ENCODE data around the gene KIF5C. TPM values are rescaled to one million over a fixed set of nuclear protein-coding genes. Genes with fewer than 3 reads are reported as not detected.

Gene KIF5C
- total and polyA plus RNA-seq, 2 donors (not counting 1 experiment from before 2014, with no cell fraction given): 1.9 to 6.1 TPM

GRCh38 chr2:149062531-149062930 lies 187.5 kb downstream of the KIF5C start:
- Histone ChIP-seq H3K36me3 (replicated peaks in 1 of 2; ENCODE audit: control extremely low read depth in 1 of 2, control insufficient read depth in 1 of 2, extremely low read depth in 1 of 2, insufficient read depth in 2 of 2, low read length in 1 of 2) (no peaks in the 10 kb centered on the region), H2AFZ (ENCODE audit: insufficient read depth, low read depth, low read length, poor library complexity, severe bottlenecking) (no peak overlapping the region), H3K4me1 (ENCODE audit: control insufficient read depth in 2 of 2, insufficient read depth in 2 of 2, low read length in 2 of 2) (no peaks in the 10 kb centered on the region), H3K79me2 (ENCODE audit: control insufficient read depth, insufficient read depth, low read length) (no peaks in the 10 kb centered on the region), H3K9ac (ENCODE audit: low read length) (no peak overlapping the region), H3K4me2 (replicated peaks; ENCODE audit: low read depth, low read length, poor library complexity, severe bottlenecking) (no peak overlapping the region), H4K20me1 (ENCODE audit: control insufficient read depth, insufficient read depth, low read length, poor library complexity, severe bottlenecking) (no peaks in the 10 kb centered on the region), H3K27me3 (replicated peaks in 1 of 4; ENCODE audit: control extremely low read depth in 1 of 4, control insufficient read depth in 3 of 4, insufficient read depth in 4 of 4, low read length in 3 of 4) (peaks cover 0 to 2% (median 0%) of the 10 kb centered on the region in 4 experiments), H3K27ac (ENCODE audit: low read length in 2 of 2) (no peak overlapping the region), H3K4me3 (ENCODE audit: control extremely low read depth in 1 of 5, extremely low read depth in 1 of 5, insufficient read depth in 1 of 5, low read depth in 2 of 5, low read length in 4 of 5) (no peak overlapping the region), H3K9me3 (ENCODE audit: control extremely low read depth in 1 of 3, control insufficient read depth in 2 of 3, insufficient read depth in 1 of 3, low read length in 2 of 3) (no peaks in the 10 kb centered on the region)
- no peak overlapping the region for H3K27ac Mint-ChIP-seq
- no peak for DNase-seq
- no peaks in the 10 kb centered on the region for H3K4me1 Mint-ChIP-seq
- ATAC-seq (ENCODE audit: low read depth): no peak
- no peaks in the 10 kb centered on the region for H3K27me3 Mint-ChIP-seq
- ChIA-PET POLR2A (no interaction called here), CTCF (no interaction called here)
- no peak overlapping the region for H3K4me3 Mint-ChIP-seq
- TF ChIP-seq CTCF (IDR thresholded peaks at IDR 0.05) (no peak), EZH2 (IDR thresholded peaks at IDR 0.05; ENCODE audit: borderline replicate concordance, insufficient read depth, low read depth, low read length, poor library complexity, severe bottlenecking) (no peak)
- WGBS (ENCODE audit: insufficient coverage): 67% methylated on average over 1 of the region's 3 CpGs
- H3K9me3 Mint-ChIP-seq (ENCODE audit: insufficient read depth): no peaks in the 10 kb centered on the region
- intact Hi-C loops (cut with micrococcal nuclease): no loop called here

GRCh38 chr2:149063177-149063576 lies 188.2 kb downstream of the KIF5C start:
- no peaks in the 10 kb centered on the region for H3K4me1 ChIP-seq (ENCODE audit: control insufficient read depth in 2 of 2, insufficient read depth in 2 of 2, low read length in 2 of 2)
- no CpG with 5 or more reads among the region's 4 CpGs for WGBS (ENCODE audit: insufficient coverage)
- H3K9ac ChIP-seq (ENCODE audit: low read length): no peak overlapping the region
- H2AFZ ChIP-seq (ENCODE audit: insufficient read depth, low read depth, low read length, poor library complexity, severe bottlenecking): no peak overlapping the region
- intact Hi-C loops (cut with micrococcal nuclease): no loop called here
- no peak overlapping the region for H3K27ac ChIP-seq (ENCODE audit: low read length in 2 of 2)
- Mint-ChIP-seq H3K4me1 (no peaks in the 10 kb centered on the region), H3K27me3 (no peaks in the 10 kb centered on the region), H3K9me3 (ENCODE audit: insufficient read depth) (no peaks in the 10 kb centered on the region), H3K4me3 (no peak overlapping the region), H3K27ac (no peak overlapping the region)
- no peak for TF ChIP-seq EZH2 (IDR thresholded peaks at IDR 0.05; ENCODE audit: borderline replicate concordance, insufficient read depth, low read depth, low read length, poor library complexity, severe bottlenecking)
- TF ChIP-seq CTCF (IDR thresholded peaks at IDR 0.05): no peak
- ATAC-seq (ENCODE audit: low read depth) (no peak), DNase-seq (no peak)
- POLR2A ChIA-PET: no interaction called here
- H3K27me3 ChIP-seq (replicated peaks in 1 of 4; ENCODE audit: control extremely low read depth in 1 of 4, control insufficient read depth in 3 of 4, insufficient read depth in 4 of 4, low read length in 3 of 4): peaks cover 0 to 2% (median 0%) of the 10 kb centered on the region in 4 experiments
- no peak overlapping the region for H3K4me2 ChIP-seq (replicated peaks; ENCODE audit: low read depth, low read length, poor library complexity, severe bottlenecking)
- H3K9me3 ChIP-seq (ENCODE audit: control extremely low read depth in 1 of 3, control insufficient read depth in 2 of 3, insufficient read depth in 1 of 3, low read length in 2 of 3): no peaks in the 10 kb centered on the region
- no peaks in the 10 kb centered on the region for H4K20me1 ChIP-seq (ENCODE audit: control insufficient read depth, insufficient read depth, low read length, poor library complexity, severe bottlenecking)
- no peaks in the 10 kb centered on the region for H3K36me3 ChIP-seq (replicated peaks in 1 of 2; ENCODE audit: control extremely low read depth in 1 of 2, control insufficient read depth in 1 of 2, extremely low read depth in 1 of 2, insufficient read depth in 2 of 2, low read length in 1 of 2)
- no peaks in the 10 kb centered on the region for H3K79me2 ChIP-seq (ENCODE audit: control insufficient read depth, insufficient read depth, low read length)
- H3K4me3 ChIP-seq (ENCODE audit: control extremely low read depth in 1 of 5, extremely low read depth in 1 of 5, insufficient read depth in 1 of 5, low read depth in 2 of 5, low read length in 4 of 5): no peak overlapping the region
- CTCF ChIA-PET: no interaction called here

Measured in B cell (primary cell).